ENCODE data around the gene GTF2A2.
A peak's percentile ranks its signal among the peaks of the same experiment; 100 is the strongest.
"Not testable (repeated sequence)": the region's sequence is repeated elsewhere in the genome, so short reads cannot be mapped to it uniquely, and the experiment has no call there.

Gene GTF2A2, protein sequence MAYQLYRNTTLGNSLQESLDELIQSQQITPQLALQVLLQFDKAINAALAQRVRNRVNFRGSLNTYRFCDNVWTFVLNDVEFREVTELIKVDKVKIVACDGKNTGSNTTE

GRCh38 chr15:59656897-59657634, at the start of gene GTF2A2:
TSS of gene GTF2A2 (minus strand) at chr15:59657515. CDS start at chr15:59652277, 5,238 bp downstream.
- DNase-seq (ENCODE audit: low read depth) = peak; percentile 90

GRCh38 chr15:59703979-59704796, 46.9 kb upstream of the GTF2A2 start:
- no peak for DNase-seq (ENCODE audit: low read depth)

- no peak for DNase-seq (ENCODE audit: low read depth)
Measured at GRCh38 chr15:59702351-59702750, 45.0 kb upstream of the GTF2A2 start.

DNA sequence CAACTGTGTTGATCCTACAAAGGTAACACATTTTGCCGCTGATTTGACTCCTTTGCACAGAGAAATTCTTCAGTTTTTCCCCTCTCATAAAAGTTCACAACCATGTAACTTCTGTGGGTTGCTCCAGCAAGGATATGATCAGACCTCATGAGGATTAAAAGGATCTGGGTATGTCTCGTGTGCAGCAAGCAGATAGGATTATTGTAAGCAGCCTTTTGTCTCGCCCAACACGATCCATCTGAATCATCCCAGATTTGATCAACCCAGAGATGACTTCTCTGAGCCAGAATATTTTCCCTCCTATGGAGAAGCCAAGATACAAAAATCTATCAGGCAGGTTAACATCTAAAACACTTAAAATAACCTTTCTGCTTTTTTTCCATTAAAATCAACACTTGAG, 44.6 kb upstream of the GTF2A2 start:
- no peak for DNase-seq (ENCODE audit: low read depth)

DNA sequence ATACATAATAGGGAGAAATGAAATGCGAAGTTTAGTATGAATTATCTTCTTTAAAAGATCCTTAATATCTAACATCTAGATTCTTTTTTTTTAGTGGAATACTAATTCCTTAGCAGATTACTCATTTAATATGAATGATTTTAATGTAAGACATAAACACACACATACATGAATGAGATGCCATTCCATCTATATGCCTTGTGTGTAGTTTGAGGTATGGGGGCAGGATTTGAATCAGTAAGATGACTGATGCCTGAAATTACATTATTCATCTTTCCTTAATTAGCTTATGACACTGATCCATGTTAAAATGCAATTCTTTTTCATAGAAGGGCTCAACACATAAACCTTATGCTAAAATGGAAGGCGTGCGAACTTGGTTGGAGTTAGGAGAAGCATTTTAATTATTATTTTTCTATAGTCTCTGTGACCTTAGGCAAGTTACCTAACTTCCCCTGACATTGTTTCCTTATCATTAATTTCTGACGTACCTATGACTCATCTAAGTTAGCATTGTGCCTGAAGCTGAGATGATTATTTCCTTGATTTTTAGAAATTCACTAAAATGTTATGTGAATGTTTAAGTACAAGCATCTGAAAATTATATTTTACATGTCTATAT, 42.6 kb upstream of the GTF2A2 start:
- DNase-seq (ENCODE audit: low read depth) = no peak

DNA sequence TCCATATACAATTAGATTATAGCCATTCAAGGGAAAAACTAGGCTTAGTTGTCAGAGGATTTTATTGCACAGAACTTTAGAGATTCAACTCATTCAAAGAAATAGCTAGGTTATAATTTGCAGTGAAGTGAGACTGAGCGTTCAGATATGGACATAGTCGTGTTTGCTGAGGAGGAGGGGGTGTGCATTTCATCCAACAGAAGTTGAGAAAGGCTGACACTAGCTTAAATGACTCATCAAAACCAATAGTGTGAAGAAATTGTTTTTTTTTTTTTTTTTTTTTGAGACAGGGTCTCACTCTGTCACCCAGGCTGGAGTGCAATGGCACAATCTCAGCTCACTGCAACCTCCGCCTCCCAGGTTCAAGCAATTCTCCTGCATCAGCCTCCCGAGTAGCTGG, 40.8 kb upstream of the GTF2A2 start:
- DNase-seq (ENCODE audit: low read depth) = not testable (repeated sequence)

- DNase-seq (ENCODE audit: low read depth) = no peak
Measured at GRCh38 chr15:59696332-59696731, 39.0 kb upstream of the GTF2A2 start.

- no peak for DNase-seq (ENCODE audit: low read depth)
Measured at GRCh38 chr15:59694779-59695178, 37.5 kb upstream of the GTF2A2 start.

- no peak for DNase-seq (ENCODE audit: low read depth)
Measured at GRCh38 chr15:59691194-59691805, 34.0 kb upstream of the GTF2A2 start.

GRCh38 chr15:59689626-59690236, 32.4 kb upstream of the GTF2A2 start:
- DNase-seq (ENCODE audit: low read depth) = peak; percentile 36

GRCh38 chr15:59688782-59689625, 31.7 kb upstream of the GTF2A2 start, which contains the start of gene BNIP2:
TSS of gene BNIP2 (minus strand) at chr15:59689320. CDS start at chr15:59682457, 6,863 bp downstream.
- DNase-seq (ENCODE audit: low read depth) = peak; percentile 96

GRCh38 chr15:59688423-59688781, 31.1 kb upstream of the GTF2A2 start:
- DNase-seq (ENCODE audit: low read depth) = no peak

GRCh38 chr15:59687836-59688235, 30.5 kb upstream of the GTF2A2 start:
- DNase-seq (ENCODE audit: low read depth) = no peak

GRCh38 chr15:59686389-59686788, 29.1 kb upstream of the GTF2A2 start:
- DNase-seq (ENCODE audit: low read depth) = no peak

GRCh38 chr15:59685737-59686297, 28.5 kb upstream of the GTF2A2 start:
- no peak for DNase-seq (ENCODE audit: low read depth)

GRCh38 chr15:59680870-59681269, 23.6 kb upstream of the GTF2A2 start:
- no peak for DNase-seq (ENCODE audit: low read depth)

- no peak for DNase-seq (ENCODE audit: low read depth)
Measured at GRCh38 chr15:59680346-59680745, 23.0 kb upstream of the GTF2A2 start.

- DNase-seq (ENCODE audit: low read depth) = no peak
Measured at GRCh38 chr15:59678620-59679019, 21.3 kb upstream of the GTF2A2 start.

DNA sequence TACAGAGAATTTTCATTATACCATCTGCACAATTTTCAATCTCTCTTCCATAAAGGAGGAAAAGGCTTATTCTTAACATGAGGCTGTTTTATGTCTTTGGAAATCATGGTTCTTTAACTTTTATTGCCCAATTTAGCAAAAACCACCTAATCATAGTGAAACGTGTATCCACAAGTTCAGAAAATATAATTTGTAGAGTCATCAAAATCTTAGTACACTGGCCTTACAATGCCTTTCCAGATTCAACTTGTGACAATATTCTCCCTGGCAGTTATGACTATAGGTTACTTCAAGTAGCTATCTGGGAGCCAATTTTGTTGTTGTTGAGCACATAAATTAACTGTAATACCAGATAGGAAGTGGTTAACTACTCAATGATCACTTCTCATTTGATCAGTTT, 20.9 kb upstream of the GTF2A2 start:
- DNase-seq (ENCODE audit: low read depth) = no peak

DNA sequence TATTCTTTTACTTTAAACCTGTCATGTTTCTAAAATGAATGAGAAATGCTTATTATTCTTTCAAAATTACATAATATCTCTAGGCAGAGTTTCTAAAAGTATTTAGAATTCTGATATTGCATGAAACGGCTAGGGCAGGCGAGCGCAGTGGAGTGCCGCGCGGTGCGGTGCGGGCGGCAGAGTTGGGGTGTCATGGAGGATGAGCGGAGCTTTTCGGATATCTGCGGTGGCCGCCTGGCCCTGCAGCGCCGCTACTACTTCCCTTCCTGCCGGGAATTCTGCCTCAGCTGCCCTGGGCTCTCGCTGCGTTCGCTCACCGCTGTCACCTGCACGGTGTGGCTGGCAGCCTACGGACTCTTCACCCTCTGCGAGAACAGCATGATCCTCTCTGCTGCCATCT, 19.2 kb upstream of the GTF2A2 start:
- DNase-seq (ENCODE audit: low read depth) = no peak
